ENCODE measurements around the gene ERI3. TPM values are rescaled to one million over a fixed set of nuclear protein-coding genes. Genes with fewer than 3 reads are reported as not detected.

The ERI3 gene
- total RNA-seq, 1 experiment from 2014 or later: 74.2 TPM

DNA sequence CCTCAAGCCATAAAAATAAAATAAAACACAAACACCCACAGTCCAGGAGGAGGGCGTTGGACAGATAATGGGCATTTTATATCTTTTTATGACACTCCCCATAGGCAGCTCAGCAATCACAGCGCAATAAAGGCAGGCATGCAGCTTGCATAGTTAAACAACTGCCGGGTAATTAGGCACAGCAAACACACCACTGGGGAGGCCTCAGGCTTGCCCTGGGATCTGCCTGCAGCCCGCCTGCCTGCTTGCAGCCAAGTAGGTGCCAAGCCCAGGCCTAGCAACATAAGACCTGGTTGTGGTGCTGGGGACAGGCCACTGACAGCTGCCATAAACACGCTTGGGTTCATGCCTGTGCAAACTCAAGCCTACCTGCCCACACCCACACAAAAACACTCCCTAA lies 87.6 kb downstream of the ERI3 start:
- no peak overlapping the region for H3K4me3 ChIP-seq (replicated peaks in 1 of 2; ENCODE audit: low read depth in 1 of 2, low read length in 2 of 2)
- TF ChIP-seq JUND (IDR thresholded peaks at IDR 0.05) (no peak), SRF (IDR thresholded peaks at IDR 0.05; ENCODE audit: low read depth) (no peak), ATF3 (IDR thresholded peaks at IDR 0.05) (no peak), TCF7L2 (IDR thresholded peaks at IDR 0.05; ENCODE audit: borderline replicate concordance, extremely low read depth, insufficient read depth, insufficient read length) (no peak), FOSL1 (IDR thresholded peaks at IDR 0.05; ENCODE audit: low read depth) (no peak), YY1 (IDR thresholded peaks at IDR 0.05; ENCODE audit: extremely low read depth, insufficient replicate concordance, low read depth, low read length) (no peak), MAX (IDR thresholded peaks at IDR 0.05) (no peak), EZH2 (IDR thresholded peaks at IDR 0.05) (no peak), CBX3 (IDR thresholded peaks at IDR 0.05; ENCODE audit: low read depth) (no peak), ELF1 (IDR thresholded peaks at IDR 0.05; ENCODE audit: borderline replicate concordance, low read depth) (no peak), POLR2AphosphoS5 (IDR thresholded peaks at IDR 0.05; ENCODE audit: low read depth, low read length) (no peak), CEBPB (IDR thresholded peaks at IDR 0.05; ENCODE audit: low read depth) (no peak), ZNF274 (IDR thresholded peaks at IDR 0.05; ENCODE audit: low read depth, low read length) (no peak)
- no peak overlapping the region for H3K9ac ChIP-seq (ENCODE audit: low read length)
- no peaks in the 10 kb centered on the region for H3K27me3 ChIP-seq (ENCODE audit: insufficient read depth, low read length)
- RAD21 ChIA-PET (ENCODE audit: low non-redundant PET in 1 of 2, low total read pairs in 2 of 2, uncharacterized antibody in 2 of 2, unreplicated experiment in 2 of 2): no interaction called here
- H2AFZ ChIP-seq (ENCODE audit: low read depth, low read length, poor library complexity, severe bottlenecking): no peak overlapping the region
- DNase-seq (ENCODE audit: low read depth, low spot score): no peak
- no peaks in the 10 kb centered on the region for H4K20me1 ChIP-seq (ENCODE audit: insufficient read depth)
- no TSS peak for BruUV-seq (replicated peaks)
- H3K9me2 ChIP-seq (ENCODE audit: insufficient read depth): no peaks in the 10 kb centered on the region
- no peak overlapping the region for H3K4me2 ChIP-seq (ENCODE audit: low read length)
- no peaks in the 10 kb centered on the region for H3K79me2 ChIP-seq (ENCODE audit: insufficient read depth, low read length)
- no peaks in the 10 kb centered on the region for H3K36me3 ChIP-seq (ENCODE audit: control insufficient read depth in 1 of 2, insufficient read depth in 2 of 2, low read length in 2 of 2)
- CTCF ChIA-PET: interaction anchor here (0.8 kb wide), 1 partner anchor 29 kb away, joined by 3 read pairs; no protein-coding TSS in a partner anchor
- ATAC-seq: no peak
- no peak overlapping the region for H3K27ac ChIP-seq (ENCODE audit: low read depth, low read length)
- no peaks in the 10 kb centered on the region for H3K4me1 ChIP-seq (ENCODE audit: control insufficient read depth in 1 of 2, insufficient read depth in 2 of 2, low read length in 2 of 2)
- intact Hi-C loops (cut with micrococcal nuclease): no loop called here
- POLR2A ChIA-PET: no interaction called here
- H3K9me3 ChIP-seq (ENCODE audit: control insufficient read depth in 1 of 2, insufficient read depth in 1 of 2, low read depth in 1 of 2, low read length in 2 of 2): no peaks in the 10 kb centered on the region

Data from HCT116 (cell line).